ENCODE results near the gene DCXR. TPM values are rescaled to one million over a fixed set of nuclear protein-coding genes. Genes with fewer than 3 reads are reported as not detected.
A peak's percentile ranks its signal among the peaks of the same experiment; 100 is the strongest.

The DCXR gene
- total RNA-seq, 4 donors from 2014 or later: 89.1 to 162 (median 135) TPM

- intact Hi-C loops (cut with DNase I): no loop called here
- Histone ChIP-seq H3K4me1 (peaks cover 28 to 50% (median 33%) of the 10 kb centered on the region in 3 donors), H3K27ac (no peak overlapping the region), H3K9me3 (no peaks in the 10 kb centered on the region), H3K27me3 (no peaks in the 10 kb centered on the region), H3K36me3 (peaks cover 0 to 13% (median 0%) of the 10 kb centered on the region in 3 donors), H3K4me3 (no peak overlapping the region)
- no CpG with 5 or more reads among the region's 17 CpGs for WGBS, 2 donors
- TF ChIP-seq, protein P1, sequence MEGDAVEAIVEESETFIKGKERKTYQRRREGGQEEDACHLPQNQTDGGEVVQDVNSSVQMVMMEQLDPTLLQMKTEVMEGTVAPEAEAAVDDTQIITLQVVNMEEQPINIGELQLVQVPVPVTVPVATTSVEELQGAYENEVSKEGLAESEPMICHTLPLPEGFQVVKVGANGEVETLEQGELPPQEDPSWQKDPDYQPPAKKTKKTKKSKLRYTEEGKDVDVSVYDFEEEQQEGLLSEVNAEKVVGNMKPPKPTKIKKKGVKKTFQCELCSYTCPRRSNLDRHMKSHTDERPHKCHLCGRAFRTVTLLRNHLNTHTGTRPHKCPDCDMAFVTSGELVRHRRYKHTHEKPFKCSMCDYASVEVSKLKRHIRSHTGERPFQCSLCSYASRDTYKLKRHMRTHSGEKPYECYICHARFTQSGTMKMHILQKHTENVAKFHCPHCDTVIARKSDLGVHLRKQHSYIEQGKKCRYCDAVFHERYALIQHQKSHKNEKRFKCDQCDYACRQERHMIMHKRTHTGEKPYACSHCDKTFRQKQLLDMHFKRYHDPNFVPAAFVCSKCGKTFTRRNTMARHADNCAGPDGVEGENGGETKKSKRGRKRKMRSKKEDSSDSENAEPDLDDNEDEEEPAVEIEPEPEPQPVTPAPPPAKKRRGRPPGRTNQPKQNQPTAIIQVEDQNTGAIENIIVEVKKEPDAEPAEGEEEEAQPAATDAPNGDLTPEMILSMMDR (IDR thresholded peaks at IDR 0.05): no peak
- DNase-seq: no peak
Measured at GRCh38 chr17:82024859-82025258, 12.6 kb downstream of the DCXR start.

- Histone ChIP-seq H3K4me3 (peak overlapping the region; percentile 62 to 97 (median 82)), H3K27me3 (no peaks in the 10 kb centered on the region), H3K36me3 (peaks cover 0 to 20% (median 0%) of the 10 kb centered on the region in 3 donors), H3K9me3 (no peaks in the 10 kb centered on the region), H3K4me1 (peaks cover 25 to 52% (median 30%) of the 10 kb centered on the region in 3 donors), H3K27ac (peak overlapping the region; percentile 37 to 71 (median 57))
- intact Hi-C loops (cut with DNase I): loop anchor here (2.0 kb wide), 1 partner anchor 65 kb away; no protein-coding TSS in a partner anchor
- WGBS, 2 donors: 3% methylated on average over 28 of the region's 55 CpGs; no CpG with 5 or more reads in 1 of the 2 donors
- DNase-seq: no peak
- TF ChIP-seq, protein P1 (IDR thresholded peaks at IDR 0.05): no peak
- TF ChIP-seq POLR2A (IDR thresholded peaks at IDR 0.05): no peak
Measured at GRCh38 chr17:82023447-82024241, 13.9 kb downstream of the DCXR start.

GRCh38 chr17:82022981-82023446 is 14.5 kb downstream of the DCXR start, which contains the start of gene LRRC45:
Gene LRRC45 (plus strand): TSS chr17:82023305. CDS start chr17:82023644, 339 bp downstream.
- Histone ChIP-seq H3K9me3 (no peaks in the 10 kb centered on the region), H3K4me1 (peaks cover 25 to 52% (median 30%) of the 10 kb centered on the region in 3 donors), H3K27me3 (no peaks in the 10 kb centered on the region), H3K27ac (peak within 1 kb of the TSS; percentile 75 to 88 (median 84)), H3K4me3 (peak within 1 kb of the TSS; percentile 62 to 97 (median 82)), H3K36me3 (peaks cover 0 to 26% (median 4%) of the 10 kb centered on the region in 3 donors)
- TF ChIP-seq POLR2A (IDR thresholded peaks at IDR 0.05): no peak
- TF ChIP-seq, protein P1 (IDR thresholded peaks at IDR 0.05): no peak
- DNase-seq: peak; percentile 99
- intact Hi-C loops (cut with DNase I): loop anchor here (2.0 kb wide), 1 partner anchor 64 kb away; no protein-coding TSS in a partner anchor
- 0% methylated on average over 6 to 10 of the region's 42 CpGs for WGBS, 2 donors

DNA sequence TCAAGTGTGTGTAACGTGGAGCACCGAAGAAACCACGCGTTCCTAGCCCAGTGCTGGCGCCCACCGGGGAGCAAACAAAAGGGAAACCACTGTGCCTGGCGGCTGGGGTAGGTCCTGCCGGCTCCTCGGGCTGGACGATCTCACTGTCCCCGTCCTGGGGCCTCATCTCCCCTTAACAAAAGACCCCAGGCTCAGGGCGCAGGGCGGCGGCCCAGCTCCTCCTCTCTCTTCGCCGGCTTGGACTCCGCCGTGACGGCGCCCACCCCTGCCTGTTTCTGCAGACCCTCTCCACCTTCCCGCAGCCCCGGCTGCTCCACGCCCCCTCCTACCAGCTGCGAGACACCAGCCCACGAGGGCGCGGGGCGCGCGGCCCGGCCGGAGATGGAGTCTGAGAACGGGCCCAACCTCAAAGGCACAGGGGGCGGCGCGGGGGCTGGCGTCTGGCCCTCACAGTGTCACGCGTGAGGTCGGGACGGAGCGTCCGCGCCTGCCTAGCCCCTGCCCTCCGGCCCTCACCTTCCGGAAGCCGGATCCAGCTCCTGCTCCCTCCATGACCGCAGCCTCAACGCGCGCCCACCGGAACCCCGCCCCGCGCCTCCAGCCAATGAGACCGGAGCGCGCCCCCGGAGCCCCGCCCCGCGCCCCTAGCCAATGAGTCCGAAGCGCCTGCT is 15.1 kb downstream of the DCXR start, which contains the start of gene CENPX:
TSS of gene CENPX (minus strand) at position 569 of the 671 bp plus-strand sequence. CDS start at position 552, 17 bp downstream.
- Histone ChIP-seq H3K27ac (peak within 1 kb of the TSS; percentile 75 to 88 (median 84)), H3K27me3 (no peaks in the 10 kb centered on the region), H3K36me3 (peaks cover 0 to 25% (median 4%) of the 10 kb centered on the region in 3 donors), H3K4me1 (peaks cover 25 to 52% (median 30%) of the 10 kb centered on the region in 3 donors), H3K9me3 (no peaks in the 10 kb centered on the region), H3K4me3 (peak within 1 kb of the TSS; percentile 62 to 97 (median 82))
- TF ChIP-seq, protein P1 (IDR thresholded peaks at IDR 0.05): no peak
- peak in 3 of 4 donors; percentile 35 to 56 (median 54) for TF ChIP-seq POLR2A (IDR thresholded peaks at IDR 0.05)
- intact Hi-C loops (cut with DNase I): loop anchor here (2.0 kb wide), 1 partner anchor 64 kb away; no protein-coding TSS in a partner anchor
- no peak for DNase-seq
- 3% methylated on average over 8 of the region's 64 CpGs; no CpG with 5 or more reads in 1 of the 2 donors for WGBS, 2 donors

Measured in esophagus squamous epithelium (tissue), 5 donors.